GM12891 (cell line): ENCODE measurements around the gene HOXB1.

Experiments used
- POLR2A ChIP-seq: IDR thresholded peaks from 2 replicates; pipeline ENCODE4 v1.6.1; 2011; ENCODE audit warnings: low read depth, low read length, control low read depth
- POLR2AphosphoS5 ChIP-seq: IDR thresholded peaks from 2 replicates; pipeline ENCODE4 v1.6.1; 2011; ENCODE audit warnings: low read depth, low read length, control low read depth
- POU2F2 ChIP-seq: IDR thresholded peaks from 2 replicates; pipeline ENCODE4 v1.6.1; 2011; ENCODE audit warnings: low read depth, mild to moderate bottlenecking, control low read depth, low read length, moderate library complexity
- SPI1 ChIP-seq: IDR thresholded peaks from 2 replicates; pipeline ENCODE4 v1.6.1; 2011; ENCODE audit warnings: low read depth, low read length, control low read depth

DNA sequence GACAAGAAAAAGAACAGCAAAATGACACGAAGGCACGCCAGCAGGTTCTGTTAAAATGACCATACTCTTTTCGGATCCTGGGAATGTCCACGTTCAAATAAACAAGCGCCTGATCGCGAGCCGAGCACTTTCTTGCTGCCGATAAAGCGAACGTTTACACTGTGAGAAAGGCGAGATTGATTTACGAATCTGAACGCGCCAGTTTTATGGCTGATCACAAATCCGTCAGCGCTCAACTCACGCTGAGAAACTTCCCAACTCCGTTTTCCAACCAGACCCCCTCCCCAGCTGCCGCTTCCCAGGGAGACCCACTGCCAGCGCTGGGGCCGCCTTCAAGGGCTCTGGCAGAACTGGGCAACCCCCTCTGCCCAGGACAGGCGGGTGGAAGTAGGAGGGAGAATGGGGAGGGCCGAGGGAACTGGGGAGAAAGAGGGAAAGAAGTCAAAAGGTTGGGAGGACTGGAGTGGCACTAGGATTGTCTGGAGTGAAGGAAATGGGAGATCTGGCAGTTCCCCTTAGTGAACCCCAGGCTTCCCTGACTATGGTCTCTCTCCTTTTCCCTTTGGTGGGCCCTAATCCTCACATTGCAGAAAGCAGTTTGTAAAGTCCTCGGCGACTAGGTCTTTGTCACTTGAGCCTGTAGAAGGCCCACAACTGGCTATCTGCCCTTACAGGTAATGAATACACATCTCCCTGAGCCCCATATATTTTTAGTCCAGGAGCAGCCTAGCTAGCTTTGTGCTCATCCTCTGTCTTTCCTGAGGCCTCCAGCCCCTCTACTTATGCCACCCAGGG, 40.4 kb upstream of the HOXB1 start:
- no peak for TF ChIP-seq SPI1
- no peak for TF ChIP-seq POLR2A
- TF ChIP-seq POU2F2, result no peak
- TF ChIP-seq POLR2AphosphoS5, result no peak
